HG03135 (cell line): ENCODE data around the gene ECD.
A peak's percentile ranks its signal among the peaks of the same experiment; 100 is the strongest.

Experiments used
- ATAC-seq: cut with Tn5 transposase; IDR thresholded peaks from one replicate; pipeline ENCODE4 v1.9.1; 2021; ENCODE audit warnings: mild to moderate bottlenecking, moderate library complexity; ENCODE audit not compliant: unreplicated experiment

Gene ECD

GRCh38 chr10:73099141-73099540, 68.7 kb downstream of the ECD start:
- no peak for ATAC-seq

GRCh38 chr10:73097305-73097670, 70.5 kb downstream of the ECD start:
- no peak for ATAC-seq

GRCh38 chr10:73096449-73097304, 71.1 kb downstream of the ECD start, which contains the start of gene P4HA1:
P4HA1 (minus strand) TSS chr10:73096866; CDS start chr10:73074883, 21,983 bp downstream.
- peak; percentile 84 for ATAC-seq

- ATAC-seq, result peak; percentile 31
Observed at GRCh38 chr10:73096041-73096448, 71.8 kb downstream of the ECD start.

- no peak for ATAC-seq
Observed at GRCh38 chr10:73095481-73096021, 72.3 kb downstream of the ECD start.

GRCh38 chr10:73094986-73095480, 72.8 kb downstream of the ECD start:
- ATAC-seq, result no peak

GRCh38 chr10:73093922-73094850, 73.6 kb downstream of the ECD start:
- ATAC-seq, result no peak

GRCh38 chr10:73092830-73093229, 75.0 kb downstream of the ECD start:
- no peak for ATAC-seq

GRCh38 chr10:73088304-73088703, 79.5 kb downstream of the ECD start:
- ATAC-seq, result no peak

GRCh38 chr10:73086816-73087215, 81.0 kb downstream of the ECD start:
- no peak for ATAC-seq

GRCh38 chr10:73084209-73084608, 83.6 kb downstream of the ECD start:
- no peak for ATAC-seq
